A673 (cell line): ENCODE data around the gene CATSPERD.

ENCODE experiments used
- EZH2 ChIP-seq: fragments of 200-600 bp; sonication (generic); IDR thresholded peaks from 2 replicates; pipeline ENCODE4 v1.6.1; 2017; ENCODE audit warnings: borderline replicate concordance, low read depth, mild to moderate bottlenecking, mixed read lengths, antibody characterized with exemption, low read length; ENCODE audit not compliant: poor library complexity, severe bottlenecking
- TF ChIP-seq, protein P1 (sequence below): fragments of 300-800, 200-600 bp; sonication (generic); conservative IDR thresholded peaks from 2 replicates; pipeline ENCODE4 v1.5.1; 2017; ENCODE audit warnings: low read depth, mild to moderate bottlenecking, antibody characterized with exemption, low read length, moderate library complexity, mixed read lengths

DNA sequence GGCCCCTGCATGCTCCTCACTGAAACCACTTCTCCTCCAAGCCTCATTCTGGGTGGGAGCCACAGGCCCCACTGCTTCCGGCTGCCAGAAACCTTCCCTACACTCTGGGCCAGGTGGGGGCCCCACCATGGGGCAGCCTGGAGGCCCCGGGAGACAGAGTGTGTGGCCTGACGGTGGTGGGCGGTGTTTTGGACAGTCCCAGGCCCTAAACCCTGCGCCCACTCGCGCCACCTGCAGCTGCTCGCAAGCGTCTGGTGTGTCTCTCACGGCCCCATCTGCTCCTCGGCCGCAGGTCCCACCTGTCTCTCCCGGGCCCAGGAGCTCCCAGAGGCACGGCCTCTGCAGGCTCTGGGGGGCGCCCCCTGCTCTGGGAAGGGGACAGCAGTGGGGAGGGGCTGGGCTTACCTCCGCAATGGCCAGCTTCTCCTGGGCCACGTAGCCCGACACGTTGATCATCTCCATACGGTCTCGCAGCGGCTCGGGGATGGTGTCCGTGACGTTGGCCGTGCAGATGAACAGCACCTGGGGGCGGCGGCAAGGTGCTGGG, 24.7 kb upstream of the CATSPERD start:
- TF ChIP-seq EZH2: no peak
- TF ChIP-seq, protein P1, sequence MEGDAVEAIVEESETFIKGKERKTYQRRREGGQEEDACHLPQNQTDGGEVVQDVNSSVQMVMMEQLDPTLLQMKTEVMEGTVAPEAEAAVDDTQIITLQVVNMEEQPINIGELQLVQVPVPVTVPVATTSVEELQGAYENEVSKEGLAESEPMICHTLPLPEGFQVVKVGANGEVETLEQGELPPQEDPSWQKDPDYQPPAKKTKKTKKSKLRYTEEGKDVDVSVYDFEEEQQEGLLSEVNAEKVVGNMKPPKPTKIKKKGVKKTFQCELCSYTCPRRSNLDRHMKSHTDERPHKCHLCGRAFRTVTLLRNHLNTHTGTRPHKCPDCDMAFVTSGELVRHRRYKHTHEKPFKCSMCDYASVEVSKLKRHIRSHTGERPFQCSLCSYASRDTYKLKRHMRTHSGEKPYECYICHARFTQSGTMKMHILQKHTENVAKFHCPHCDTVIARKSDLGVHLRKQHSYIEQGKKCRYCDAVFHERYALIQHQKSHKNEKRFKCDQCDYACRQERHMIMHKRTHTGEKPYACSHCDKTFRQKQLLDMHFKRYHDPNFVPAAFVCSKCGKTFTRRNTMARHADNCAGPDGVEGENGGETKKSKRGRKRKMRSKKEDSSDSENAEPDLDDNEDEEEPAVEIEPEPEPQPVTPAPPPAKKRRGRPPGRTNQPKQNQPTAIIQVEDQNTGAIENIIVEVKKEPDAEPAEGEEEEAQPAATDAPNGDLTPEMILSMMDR: no peak
